Osteocyte (in vitro differentiated cells): ENCODE measurements around the gene HID1. TPM values are rescaled to one million over a fixed set of nuclear protein-coding genes. Genes with fewer than 3 reads are reported as not detected.
"Not testable (repeated sequence)": the region's sequence is repeated elsewhere in the genome, so short reads cannot be mapped to it uniquely, and the experiment has no call there.

Experiments
- DNase-seq: peaks from one replicate; pipeline ENCODE4 v3.0.0; 2021; ENCODE audit warnings: mixed read lengths; ENCODE audit not compliant: unreplicated experiment; ENCODE audit errors: extremely low spot score
- H3K27ac Mint-ChIP-seq: one replicate; pipeline ENCODE4 v1.8.0; 2021; ENCODE audit warnings: mild to moderate bottlenecking, mixed read lengths; ENCODE audit not compliant: unreplicated experiment
- H3K27me3 Mint-ChIP-seq: one replicate; pipeline ENCODE4 v1.8.0; 2021; ENCODE audit warnings: mixed read lengths; ENCODE audit not compliant: unreplicated experiment
- H3K36me3 Mint-ChIP-seq: one replicate; pipeline ENCODE4 v1.8.0; 2021; ENCODE audit warnings: mixed read lengths; ENCODE audit not compliant: unreplicated experiment
- H3K4me1 Mint-ChIP-seq: one replicate; pipeline ENCODE4 v1.8.0; 2021; ENCODE audit warnings: mixed read lengths; ENCODE audit not compliant: unreplicated experiment
- H3K4me3 Mint-ChIP-seq: one replicate; pipeline ENCODE4 v1.8.0; 2021; ENCODE audit warnings: mild to moderate bottlenecking, moderate library complexity, mixed read lengths; ENCODE audit not compliant: unreplicated experiment
- H3K9me3 Mint-ChIP-seq: one replicate; pipeline ENCODE4 v1.8.0; 2021; ENCODE audit warnings: mixed read lengths; ENCODE audit not compliant: unreplicated experiment
- CTCF ChIP-seq: fragments of 200-600 bp; sonication (generic); IDR thresholded peaks from 2 replicates; pipeline ENCODE4 v1.5.0; 2021; ENCODE audit warnings: antibody characterized with exemption, mild to moderate bottlenecking, moderate library complexity
- total RNA-seq: library from RNA; stranded (reverse); gene quantifications from 2 replicates; pipeline ENCODE4 v1.2.1, GENCODE V29; 2021

The HID1 gene
- total RNA-seq, 1 donor from 2014 or later, result 10.1 TPM

GRCh38 chr17:74971069-74971841, 1.3 kb downstream of the HID1 start:
- Mint-ChIP-seq H3K4me3 (peak overlapping the region; percentile 77), H3K27ac (no peak overlapping the region), H3K36me3 (no peaks in the 10 kb centered on the region), H3K9me3 (no peaks in the 10 kb centered on the region), H3K4me1 (peaks cover 10% of the 10 kb centered on the region), H3K27me3 (peaks cover 20% of the 10 kb centered on the region)
- no peak for TF ChIP-seq CTCF
- no peak for DNase-seq

- no peak for TF ChIP-seq CTCF
- peaks cover 16% of the 10 kb centered on the region for H3K27me3 Mint-ChIP-seq
- H3K4me3 Mint-ChIP-seq, result no peak overlapping the region
Observed at GRCh38 chr17:74970395-74970794, 2.2 kb downstream of the HID1 start.

GRCh38 chr17:74969501-74969900, 3.1 kb downstream of the HID1 start:
- Mint-ChIP-seq H3K27ac (peak overlapping the region; percentile 14), H3K4me1 (peaks cover 10% of the 10 kb centered on the region)
- H3K27me3 Mint-ChIP-seq, DNase-seq, H3K36me3 Mint-ChIP-seq, H3K4me3 Mint-ChIP-seq, H3K9me3 Mint-ChIP-seq: not testable (repeated sequence)

More at GRCh38 chr17:74970395-74970794, 2.2 kb downstream of the HID1 start:
- Mint-ChIP-seq H3K9me3 (no peaks in the 10 kb centered on the region), H3K27ac (no peak overlapping the region), H3K36me3 (no peaks in the 10 kb centered on the region), H3K4me1 (peaks cover 10% of the 10 kb centered on the region)
- no peak for DNase-seq

GRCh38 chr17:74968361-74968780, 4.2 kb downstream of the HID1 start:
- Mint-ChIP-seq H3K4me1 (peaks cover 10% of the 10 kb centered on the region), H3K4me3 (no peak overlapping the region), H3K27me3 (peaks cover 5% of the 10 kb centered on the region), H3K9me3 (no peaks in the 10 kb centered on the region), H3K36me3 (no peaks in the 10 kb centered on the region), H3K27ac (no peak overlapping the region)
- TF ChIP-seq CTCF, result no peak
- DNase-seq, result no peak

GRCh38 chr17:74964988-74965622, 7.5 kb downstream of the HID1 start:
- Mint-ChIP-seq H3K36me3 (no peaks in the 10 kb centered on the region), H3K9me3 (no peaks in the 10 kb centered on the region), H3K4me1 (no peaks in the 10 kb centered on the region), H3K27me3 (no peaks in the 10 kb centered on the region), H3K4me3 (no peak overlapping the region), H3K27ac (no peak overlapping the region)
- TF ChIP-seq CTCF, result no peak
- DNase-seq, result no peak
